Epithelial cell of prostate (primary cell): ENCODE results near the gene SUCO.
"Not testable (repeated sequence)": the region's sequence is repeated elsewhere in the genome, so short reads cannot be mapped to it uniquely, and the experiment has no call there.

Experiments
- DNase-seq: peaks from one replicate; pipeline ENCODE4 v3.0.0-alpha.2; 2011; ENCODE audit warnings: low read depth, low spot score
- H3K27ac ChIP-seq: fragments of 450-650 bp; 2 replicates; pipeline ENCODE4 v1.5.1; 2017; ENCODE audit warnings: mild to moderate bottlenecking

SUCO gene, protein sequence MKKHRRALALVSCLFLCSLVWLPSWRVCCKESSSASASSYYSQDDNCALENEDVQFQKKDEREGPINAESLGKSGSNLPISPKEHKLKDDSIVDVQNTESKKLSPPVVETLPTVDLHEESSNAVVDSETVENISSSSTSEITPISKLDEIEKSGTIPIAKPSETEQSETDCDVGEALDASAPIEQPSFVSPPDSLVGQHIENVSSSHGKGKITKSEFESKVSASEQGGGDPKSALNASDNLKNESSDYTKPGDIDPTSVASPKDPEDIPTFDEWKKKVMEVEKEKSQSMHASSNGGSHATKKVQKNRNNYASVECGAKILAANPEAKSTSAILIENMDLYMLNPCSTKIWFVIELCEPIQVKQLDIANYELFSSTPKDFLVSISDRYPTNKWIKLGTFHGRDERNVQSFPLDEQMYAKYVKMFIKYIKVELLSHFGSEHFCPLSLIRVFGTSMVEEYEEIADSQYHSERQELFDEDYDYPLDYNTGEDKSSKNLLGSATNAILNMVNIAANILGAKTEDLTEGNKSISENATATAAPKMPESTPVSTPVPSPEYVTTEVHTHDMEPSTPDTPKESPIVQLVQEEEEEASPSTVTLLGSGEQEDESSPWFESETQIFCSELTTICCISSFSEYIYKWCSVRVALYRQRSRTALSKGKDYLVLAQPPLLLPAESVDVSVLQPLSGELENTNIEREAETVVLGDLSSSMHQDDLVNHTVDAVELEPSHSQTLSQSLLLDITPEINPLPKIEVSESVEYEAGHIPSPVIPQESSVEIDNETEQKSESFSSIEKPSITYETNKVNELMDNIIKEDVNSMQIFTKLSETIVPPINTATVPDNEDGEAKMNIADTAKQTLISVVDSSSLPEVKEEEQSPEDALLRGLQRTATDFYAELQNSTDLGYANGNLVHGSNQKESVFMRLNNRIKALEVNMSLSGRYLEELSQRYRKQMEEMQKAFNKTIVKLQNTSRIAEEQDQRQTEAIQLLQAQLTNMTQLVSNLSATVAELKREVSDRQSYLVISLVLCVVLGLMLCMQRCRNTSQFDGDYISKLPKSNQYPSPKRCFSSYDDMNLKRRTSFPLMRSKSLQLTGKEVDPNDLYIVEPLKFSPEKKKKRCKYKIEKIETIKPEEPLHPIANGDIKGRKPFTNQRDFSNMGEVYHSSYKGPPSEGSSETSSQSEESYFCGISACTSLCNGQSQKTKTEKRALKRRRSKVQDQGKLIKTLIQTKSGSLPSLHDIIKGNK (N-terminal part only)

DNA sequence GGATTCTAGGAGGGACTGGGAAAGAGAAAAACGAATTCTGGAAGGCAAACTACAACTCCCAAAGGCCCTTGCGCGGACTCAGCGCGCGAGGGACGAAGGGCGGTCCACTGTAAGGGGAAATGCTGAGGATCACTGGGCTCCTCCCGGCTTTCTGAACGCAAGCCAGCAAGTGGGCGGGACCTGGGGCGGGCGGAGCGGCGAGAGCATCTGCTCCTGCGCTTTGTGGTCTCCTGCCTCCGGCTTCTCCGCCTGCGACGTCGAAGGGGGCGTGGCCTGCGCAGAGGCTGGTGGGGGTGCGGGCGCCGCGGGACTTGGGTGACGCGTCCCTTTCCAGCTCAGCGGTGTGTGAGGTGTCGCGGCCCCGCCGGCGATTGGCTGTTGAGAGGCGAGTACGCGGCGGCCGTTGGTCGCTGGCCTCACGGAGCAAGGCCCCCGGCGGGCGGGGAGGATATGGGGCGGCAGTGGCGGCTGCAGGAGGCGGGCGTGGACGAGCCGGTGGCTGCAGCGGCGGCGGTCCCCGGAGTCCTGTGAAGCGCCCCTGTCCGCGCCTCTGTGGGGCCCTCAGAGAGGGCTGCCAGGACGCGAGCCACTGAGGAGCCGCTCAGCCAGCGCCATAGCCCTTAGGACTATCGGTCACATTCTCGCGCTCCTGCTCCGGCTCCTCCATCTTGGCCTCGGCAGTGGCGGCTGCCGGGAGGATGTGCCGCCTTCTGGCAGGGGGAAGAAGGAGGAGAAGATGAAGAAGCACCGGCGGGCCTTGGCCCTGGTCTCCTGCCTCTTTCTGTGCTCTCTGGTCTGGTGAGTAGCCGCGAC lies at the start of gene SUCO:
SUCO (plus strand) TSS at position 451 of the 813 bp plus-strand sequence; CDS start at position 737, 286 bp downstream.
- DNase-seq = peak; percentile 97
- peak within 1 kb of the TSS; percentile 86 for H3K27ac ChIP-seq

DNA sequence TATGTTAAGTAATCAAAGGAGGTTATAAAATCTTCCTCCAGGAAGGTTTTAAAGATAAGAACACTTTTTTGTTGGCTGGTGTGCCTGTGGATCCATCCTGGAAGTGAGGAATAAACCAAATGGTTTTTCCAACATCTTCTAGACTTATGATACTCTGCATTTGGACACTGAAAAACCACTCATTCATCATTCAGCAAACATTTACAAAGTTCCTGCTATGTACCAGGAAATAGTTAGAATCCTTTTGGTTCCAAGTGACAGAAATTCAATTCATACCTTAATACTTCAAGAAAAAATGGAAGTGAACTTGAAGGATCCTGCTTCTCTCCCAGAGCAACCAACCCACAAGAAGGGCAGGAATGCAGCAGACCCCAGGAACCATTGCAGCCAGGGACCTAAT lies 49.5 kb upstream of the SUCO start:
- no peak for DNase-seq

DNA sequence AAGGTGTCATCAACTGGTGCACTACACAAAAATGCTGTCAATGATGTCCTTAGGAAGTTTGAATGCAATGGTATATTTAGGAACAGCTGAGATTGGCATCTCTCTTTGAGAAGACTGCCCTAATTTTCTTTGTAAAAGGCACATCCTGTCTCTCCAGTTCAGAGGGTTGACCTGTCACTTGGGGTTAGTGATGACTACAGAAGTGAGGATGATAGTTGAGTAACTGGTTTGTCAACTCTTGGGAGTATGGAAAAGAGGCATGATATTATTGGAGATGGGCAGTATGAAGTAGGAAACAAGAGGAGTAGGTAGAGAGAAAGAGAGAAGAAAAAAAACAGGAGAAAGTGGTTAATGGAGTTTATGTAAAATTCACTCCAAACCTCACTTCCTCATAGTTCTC lies 48.7 kb upstream of the SUCO start:
- H3K27ac ChIP-seq = no peak overlapping the region
- DNase-seq = no peak

More for the DNA sequence above, 49.5 kb upstream of the SUCO start:
- H3K27ac ChIP-seq = no peak overlapping the region

DNA sequence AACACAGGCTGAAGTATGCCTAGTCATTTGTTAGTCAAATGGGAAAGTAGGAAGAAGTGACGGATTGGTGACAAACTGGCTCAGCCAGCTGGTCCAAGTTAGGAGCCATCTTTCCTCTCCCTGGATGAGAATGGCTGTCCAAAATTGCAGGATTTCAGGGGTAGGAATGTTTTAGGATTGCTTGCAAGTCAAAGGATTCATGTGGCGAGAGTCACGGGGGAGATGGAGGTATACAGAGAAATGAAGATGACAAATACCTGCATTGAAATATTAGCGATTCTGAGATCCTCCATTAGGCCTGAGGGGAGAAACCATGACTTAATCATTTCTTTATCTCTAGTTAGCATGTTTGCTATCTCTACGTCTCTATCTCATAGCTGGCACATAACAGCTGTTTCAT lies 47.3 kb upstream of the SUCO start:
- no peak for DNase-seq
- H3K27ac ChIP-seq = no peak overlapping the region

DNA sequence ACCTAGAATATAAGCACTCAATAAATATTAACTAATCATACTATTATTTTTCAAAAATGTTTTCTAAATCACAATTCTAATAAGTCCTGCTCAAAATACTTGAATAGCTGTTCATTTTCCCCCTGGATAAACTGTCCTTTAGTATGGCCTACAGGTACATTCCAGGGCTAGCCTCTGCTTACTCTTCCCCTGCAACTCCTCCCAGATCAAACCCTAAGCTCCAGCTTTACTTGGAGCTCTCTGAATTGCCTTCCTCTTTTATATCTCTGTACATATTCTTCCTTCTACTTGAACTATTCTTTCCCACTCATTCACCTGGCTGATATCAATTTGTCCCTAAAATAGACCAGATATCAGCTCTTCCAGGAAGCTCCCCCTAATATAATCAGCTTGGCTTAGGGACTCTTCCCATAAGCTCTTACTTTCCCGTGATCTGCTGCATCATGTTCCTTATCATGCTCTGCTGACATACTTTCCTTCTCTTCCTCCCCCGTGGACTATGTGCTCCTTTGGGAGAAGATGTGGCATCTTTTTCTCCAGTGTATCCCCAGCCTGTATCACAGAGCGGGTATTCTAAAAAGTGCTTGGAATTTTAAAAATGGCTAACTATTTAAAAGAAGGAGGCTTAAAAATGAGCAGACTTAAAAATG lies 46.0 kb upstream of the SUCO start:
- no peak overlapping the region for H3K27ac ChIP-seq
- DNase-seq = no peak

DNA sequence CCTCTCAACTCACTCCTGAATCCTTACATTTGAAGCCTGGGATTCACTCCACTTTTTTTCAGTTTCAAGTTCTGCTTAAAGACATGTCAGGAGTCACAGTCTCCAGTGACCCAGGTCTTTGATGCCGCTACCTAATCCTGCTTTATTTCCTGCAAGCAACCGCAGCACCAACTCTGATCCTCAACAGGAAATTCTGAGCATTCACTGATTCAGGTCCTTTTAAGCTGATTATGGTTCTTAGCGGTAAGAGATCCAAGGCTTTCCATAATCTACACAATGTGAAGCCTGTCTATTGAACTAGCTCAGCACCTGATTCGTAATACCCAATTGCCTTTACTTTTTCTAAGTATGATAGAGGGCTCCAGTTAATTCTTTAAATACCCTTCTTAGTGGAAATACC lies 45.4 kb upstream of the SUCO start:
- H3K27ac ChIP-seq = no peak overlapping the region
- DNase-seq = no peak

DNA sequence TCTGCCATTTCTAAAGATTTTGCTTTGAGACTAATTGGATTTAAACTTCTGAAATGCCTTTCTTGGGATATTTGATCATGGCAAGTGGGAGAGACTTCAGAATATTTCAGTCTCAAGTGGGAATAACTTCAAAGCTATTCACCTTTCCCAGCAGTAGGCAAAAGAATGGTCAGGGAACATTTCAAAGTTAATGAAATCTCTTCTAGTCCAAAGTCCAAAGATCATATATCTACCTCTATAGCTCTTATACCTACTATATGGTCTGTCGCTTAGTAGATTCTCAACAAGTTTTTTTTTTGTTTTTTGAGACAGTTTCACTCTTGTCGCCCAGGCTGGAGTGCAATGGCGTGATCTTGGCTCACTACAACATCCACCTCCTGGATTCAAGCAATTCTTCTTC lies 44.6 kb upstream of the SUCO start:
- no peak overlapping the region for H3K27ac ChIP-seq
- no peak for DNase-seq

DNA sequence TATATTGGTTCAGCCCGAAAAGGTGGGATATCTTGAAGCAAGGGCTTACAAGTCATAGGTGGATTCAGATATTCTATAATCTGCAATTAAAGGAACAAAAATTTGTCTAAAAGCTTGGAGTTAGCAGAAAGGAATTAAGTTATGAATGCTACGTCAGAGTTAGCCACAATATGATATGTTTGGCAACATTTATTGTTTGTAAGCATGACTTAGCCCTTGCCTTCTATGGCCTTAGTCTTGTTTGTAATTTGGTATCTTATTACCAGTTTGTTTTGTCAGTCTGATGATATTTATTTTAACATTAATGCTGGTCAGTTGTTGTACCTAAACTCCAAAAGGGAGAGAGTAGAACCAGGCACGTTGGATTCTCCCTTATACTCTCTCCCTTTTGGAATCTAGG lies 43.1 kb upstream of the SUCO start:
- DNase-seq = no peak

DNA sequence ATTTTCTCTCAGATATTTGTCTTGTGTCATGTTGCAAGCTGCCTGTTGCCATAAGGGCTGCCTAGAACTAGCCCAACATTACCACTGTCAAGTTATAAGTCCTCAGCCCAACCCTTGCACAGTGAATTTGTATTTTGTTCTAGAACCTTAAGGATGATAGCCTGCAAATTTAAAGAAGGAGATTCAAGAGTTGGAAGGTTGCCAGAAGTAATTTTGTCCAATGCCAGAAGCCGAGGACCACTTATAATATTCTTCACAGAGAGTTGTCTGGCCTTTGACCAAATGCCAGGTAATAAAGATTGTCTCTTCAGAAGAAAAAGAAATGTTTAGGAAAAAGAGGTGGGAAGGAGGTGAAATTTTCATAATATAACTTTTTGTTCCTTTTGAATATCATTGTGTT lies 40.5 kb upstream of the SUCO start:
- no peak overlapping the region for H3K27ac ChIP-seq
- DNase-seq = no peak

More for the DNA sequence above, 43.1 kb upstream of the SUCO start:
- no peak overlapping the region for H3K27ac ChIP-seq

DNA sequence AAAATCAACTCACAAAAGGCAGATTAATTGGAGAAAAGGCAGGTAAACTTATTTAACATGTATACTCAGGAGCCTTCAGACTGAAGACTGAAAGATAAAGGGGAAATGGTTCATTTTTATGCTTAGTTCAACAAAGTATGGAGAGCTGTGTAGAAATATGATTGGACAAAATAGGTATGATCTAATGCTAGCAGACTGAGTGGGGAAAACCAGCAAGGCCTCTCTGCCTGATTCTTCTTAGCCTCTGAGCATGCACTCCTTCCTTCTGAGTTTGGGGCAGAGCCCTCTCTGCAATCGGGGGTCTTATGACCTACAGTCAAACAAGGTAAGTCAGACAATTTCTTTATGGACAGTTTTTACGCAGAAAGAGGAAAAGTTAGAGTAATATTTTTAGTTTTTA lies 38.8 kb upstream of the SUCO start:
- DNase-seq = no peak

DNA sequence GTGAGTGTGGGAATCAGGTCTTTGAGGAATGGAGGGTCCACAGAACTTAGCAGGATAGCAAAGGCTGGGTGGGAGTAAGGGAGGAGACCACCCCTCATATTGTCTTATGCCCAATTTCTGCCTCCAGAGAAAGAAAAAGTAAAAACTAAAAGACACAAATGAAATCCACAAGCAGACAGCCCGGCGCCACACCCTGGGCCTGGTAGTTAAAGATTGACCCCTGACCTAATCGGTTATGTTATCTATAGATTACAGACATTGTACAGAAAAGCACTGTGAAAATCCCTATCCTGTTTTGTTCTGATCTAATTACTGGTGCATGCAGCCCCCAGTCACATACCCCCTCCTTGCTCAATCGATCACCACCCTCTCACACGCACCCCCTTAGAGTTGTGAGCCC lies 36.8 kb upstream of the SUCO start:
- DNase-seq, H3K27ac ChIP-seq: not testable (repeated sequence)

More for the DNA sequence above, 38.8 kb upstream of the SUCO start:
- H3K27ac ChIP-seq = no peak overlapping the region

DNA sequence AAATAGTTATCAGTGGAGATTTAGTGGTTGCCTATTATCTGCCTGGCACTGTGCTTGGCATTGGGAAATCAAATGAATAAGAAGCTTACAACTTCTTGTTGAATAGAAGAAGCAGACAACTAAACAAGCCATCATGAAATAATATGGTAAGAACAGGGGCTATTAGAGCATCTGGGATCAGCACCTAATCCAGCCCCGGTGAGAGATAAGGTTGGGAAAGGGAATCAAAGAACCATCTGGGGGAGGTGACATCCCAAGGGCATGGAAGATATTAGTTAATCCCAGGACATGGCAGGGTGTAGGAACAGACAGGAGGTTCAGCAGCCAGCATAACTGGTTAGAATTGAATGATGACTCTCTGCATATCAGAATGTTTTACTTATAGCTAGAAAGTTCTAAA lies 36.3 kb upstream of the SUCO start:
- DNase-seq = no peak
- no peak overlapping the region for H3K27ac ChIP-seq

DNA sequence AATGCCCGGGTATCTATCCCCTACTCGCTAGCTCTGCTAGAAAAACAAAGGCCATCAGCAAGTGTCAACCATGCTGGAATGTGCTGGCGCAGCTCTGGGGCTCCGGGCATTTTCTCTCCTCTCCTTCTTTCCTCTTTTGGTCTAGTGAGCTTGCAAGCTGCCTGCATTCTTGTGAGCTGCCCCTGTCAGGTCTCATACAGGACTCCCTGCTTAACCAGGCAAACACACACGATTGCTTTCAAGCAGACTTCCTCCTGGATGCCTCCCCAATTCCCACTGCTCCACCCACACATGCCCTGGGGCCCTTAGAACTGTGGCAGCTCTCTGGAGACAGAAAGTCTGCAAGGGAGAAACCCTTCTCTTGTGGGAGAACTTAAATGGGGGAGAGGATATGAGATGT lies 35.7 kb upstream of the SUCO start:
- DNase-seq = no peak
- no peak overlapping the region for H3K27ac ChIP-seq

DNA sequence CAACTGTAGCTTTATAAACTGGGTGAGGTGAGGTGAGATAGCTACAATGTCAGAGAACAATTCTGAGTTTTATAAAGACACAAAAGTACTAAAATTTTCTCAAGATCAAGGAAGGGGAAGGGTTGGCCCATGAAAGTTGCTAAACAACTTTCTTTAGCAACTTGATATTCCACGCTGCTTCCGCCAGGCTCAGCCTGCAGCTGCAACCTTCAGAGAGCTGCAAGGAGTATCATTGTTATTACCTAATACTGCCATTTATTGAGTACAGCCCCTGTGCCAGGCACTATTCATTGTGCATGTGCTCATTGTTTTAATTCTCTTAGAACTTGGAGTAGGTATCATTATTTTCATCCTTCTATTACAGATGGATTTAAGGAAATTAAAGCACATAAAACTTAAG lies 34.1 kb upstream of the SUCO start:
- H3K27ac ChIP-seq = no peak overlapping the region
- no peak for DNase-seq

DNA sequence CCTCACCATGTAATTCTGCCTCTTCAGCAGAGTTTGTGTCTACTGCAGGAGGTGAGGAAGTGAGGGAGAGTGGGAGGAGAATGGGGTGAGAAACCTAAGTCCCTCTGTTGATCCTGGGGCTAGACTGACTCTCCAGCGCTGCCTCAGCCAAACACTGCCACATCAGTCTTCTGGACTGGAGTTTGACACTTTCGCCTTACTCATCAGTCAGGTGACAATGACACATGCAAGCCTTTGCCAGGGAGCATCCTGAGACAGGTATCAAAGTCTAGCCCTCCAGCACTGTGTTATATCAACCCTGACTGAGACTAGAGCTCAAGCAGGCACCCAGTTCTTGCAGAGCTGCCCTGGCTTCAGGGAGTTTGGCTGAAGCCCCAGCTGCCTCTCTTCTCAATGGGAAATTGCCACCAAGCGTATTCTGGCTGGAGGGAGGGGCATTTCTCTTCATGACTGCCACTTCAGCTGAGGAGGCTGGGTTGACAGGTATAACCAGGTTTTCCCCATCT lies 33.3 kb upstream of the SUCO start:
- H3K27ac ChIP-seq = peak overlapping the region; percentile 49
- peak; percentile 67 for DNase-seq

DNA sequence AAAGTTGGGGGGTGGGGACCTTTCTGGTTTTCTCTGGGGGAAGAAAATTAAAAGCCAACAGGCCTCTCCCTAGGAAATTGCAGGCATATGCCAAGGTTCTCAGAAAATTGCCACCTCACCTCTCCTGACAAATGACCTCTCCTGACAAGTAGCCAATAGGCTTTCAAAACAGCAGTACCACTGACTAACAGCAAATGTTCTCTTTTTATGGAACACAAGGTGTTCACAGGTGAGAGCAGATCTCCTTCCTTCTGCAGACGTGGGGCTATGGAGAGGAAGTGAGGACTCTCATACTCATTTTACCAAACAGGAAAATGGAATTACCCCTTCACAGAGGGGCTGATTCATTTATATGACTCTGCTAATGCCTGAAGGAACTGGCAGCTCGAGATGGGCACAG lies 32.7 kb upstream of the SUCO start:
- peak overlapping the region; percentile 49 for H3K27ac ChIP-seq
- no peak for DNase-seq

DNA sequence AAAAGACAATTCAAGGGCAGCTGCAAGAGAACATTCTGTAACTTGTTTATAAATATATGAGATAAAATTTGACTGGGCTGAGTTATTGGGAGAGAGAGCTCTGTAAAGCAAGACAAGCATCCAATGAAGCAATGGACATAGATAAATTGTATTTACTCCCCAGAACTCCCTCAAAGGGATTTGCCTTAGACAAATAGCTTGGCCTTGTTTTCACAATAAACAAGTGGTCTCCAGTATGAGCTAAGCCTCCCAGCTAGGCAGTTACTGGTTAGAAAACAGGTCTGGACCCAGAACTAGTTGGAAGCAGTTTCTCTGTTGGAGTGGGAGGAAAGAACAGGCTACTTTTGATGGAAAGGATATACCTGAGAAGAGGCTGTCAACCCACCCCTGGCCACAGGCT lies 25.2 kb upstream of the SUCO start:
- no peak for DNase-seq

DNA sequence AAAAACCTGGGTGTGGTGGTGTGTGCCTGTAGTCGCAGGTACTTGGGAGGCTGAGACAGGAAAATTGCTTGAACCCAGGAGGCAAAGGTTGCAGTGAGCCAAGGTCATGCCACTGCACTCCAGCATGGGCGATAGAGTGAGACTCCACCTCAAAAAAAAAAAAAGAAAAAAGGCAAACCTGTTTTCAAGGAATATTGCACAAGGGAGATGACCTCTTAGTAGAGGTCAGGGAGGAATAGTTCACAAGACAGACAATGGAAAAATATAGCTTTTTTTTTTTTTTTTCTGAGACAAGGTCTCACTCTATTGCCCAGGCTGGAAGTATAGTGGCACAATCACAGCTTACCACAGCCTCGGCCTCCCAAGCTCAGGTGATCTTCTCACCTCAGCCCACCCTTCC lies 22.5 kb upstream of the SUCO start:
- no peak for DNase-seq
- no peak overlapping the region for H3K27ac ChIP-seq

More for the DNA sequence above, 25.2 kb upstream of the SUCO start:
- H3K27ac ChIP-seq = no peak overlapping the region

DNA sequence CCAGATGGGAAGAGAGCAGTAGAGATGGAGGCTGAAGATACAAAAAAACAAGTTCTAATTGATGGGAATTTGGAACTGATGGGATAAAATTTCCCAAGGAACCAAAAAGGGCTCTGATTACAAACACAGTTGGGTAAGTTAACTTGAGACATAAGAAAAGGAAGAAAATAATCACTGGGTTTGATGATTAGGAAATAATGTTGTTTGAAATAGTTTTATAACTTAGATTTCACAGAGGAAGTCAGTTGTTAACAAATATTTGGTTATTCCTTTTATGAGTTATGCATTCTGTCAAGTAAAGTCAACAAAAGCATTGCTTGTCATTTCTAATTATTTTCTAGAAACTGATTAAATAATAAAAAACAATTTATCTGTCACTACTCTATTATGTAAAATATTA lies 20.4 kb upstream of the SUCO start:
- DNase-seq = no peak
- peak overlapping the region; percentile 63 for H3K27ac ChIP-seq
